CD4-positive, alpha-beta T cell treated with Interleukin-2 at 100 ng/mL for 4 hours (primary cell): ENCODE measurements around the gene MREG.
"Not testable (repeated sequence)": the region's sequence is repeated elsewhere in the genome, so short reads cannot be mapped to it uniquely, and the experiment has no call there.

Experiments
- DNase-seq: peaks from one replicate; pipeline ENCODE4 v3.0.0-alpha.2; 2020; ENCODE audit warnings: low spot score

MREG gene

DNA sequence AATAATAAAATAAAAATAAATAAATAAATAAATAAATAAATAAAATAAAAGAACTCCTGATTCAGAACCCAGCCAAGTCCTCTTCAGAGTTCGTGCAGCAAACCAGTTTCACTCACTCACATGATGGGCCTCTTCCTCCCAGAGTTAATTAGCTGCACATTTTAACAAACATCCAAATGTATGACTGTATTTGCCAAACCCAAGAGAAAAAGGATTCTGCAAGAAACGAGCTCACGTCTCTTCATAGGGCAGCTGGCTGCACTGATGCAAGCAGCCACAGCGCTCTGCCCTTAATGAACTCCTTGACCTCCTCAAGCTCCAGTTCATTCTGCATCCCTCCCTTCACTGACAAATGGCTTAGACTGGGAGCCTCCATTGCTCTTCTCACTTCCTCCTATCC, 55.1 kb downstream of the MREG start:
- no peak for DNase-seq

DNA sequence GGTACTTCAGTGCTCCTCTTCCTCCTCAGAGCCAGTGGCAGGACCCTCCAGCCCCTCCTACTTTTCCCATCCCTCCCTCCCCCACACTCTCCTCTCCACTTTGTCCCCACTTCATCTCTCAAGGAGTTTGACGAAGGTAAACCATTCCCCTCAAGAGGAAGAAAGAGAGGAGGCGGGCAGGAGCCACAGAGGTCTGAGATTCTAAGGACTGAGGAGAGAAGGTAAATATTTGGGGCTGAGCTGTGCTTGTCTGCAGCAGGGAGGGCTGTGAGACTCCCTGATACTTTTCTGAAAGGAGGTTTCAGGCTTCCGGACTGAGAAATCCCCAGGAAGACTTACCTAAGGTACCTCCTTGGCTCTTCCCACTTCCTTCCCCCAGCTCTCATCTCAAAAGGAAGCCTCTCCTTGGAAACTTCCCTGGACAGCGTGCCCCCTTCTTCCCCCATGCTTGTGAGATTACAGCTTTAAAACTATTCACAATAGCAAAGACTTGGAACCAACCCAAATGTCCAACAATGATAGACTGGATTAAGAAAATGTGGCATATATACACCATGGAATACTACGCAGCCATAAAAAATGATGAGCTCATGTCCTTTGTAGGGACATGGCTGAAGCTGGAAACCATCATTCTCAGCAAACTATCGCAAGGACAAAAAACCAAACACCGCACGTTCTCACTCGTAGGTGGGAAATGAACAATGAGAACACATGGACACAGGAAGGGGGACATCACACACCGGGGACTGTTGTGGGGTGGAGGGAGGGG, 55.8 kb downstream of the MREG start:
- DNase-seq = not testable (repeated sequence)

GRCh38 chr2:215952860-215953637, 60.3 kb downstream of the MREG start:
- no peak for DNase-seq

GRCh38 chr2:215951558-215951957, 61.8 kb downstream of the MREG start:
- no peak for DNase-seq

DNA sequence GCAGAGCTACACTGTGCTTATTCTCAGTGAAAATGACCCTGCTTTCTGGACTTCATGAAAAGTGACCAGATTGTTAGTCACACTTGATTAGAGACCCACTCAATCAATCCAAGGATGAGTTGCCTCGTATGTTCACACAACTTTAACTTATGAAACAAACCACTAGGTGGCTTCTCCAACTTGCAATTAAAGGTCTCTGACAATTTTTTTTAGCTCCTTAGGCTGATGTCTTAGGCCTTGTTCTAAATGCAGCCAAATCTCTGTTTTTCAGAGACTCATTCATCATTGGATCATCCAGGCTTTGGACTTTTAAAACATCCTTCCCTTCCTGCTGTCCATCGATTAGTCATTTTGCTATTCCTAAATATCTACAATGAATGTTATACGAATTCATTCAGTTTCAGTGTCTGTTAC, 63.4 kb downstream of the MREG start:
- DNase-seq = peak; percentile 34

GRCh38 chr2:215948051-215948450, 65.3 kb downstream of the MREG start:
- DNase-seq = no peak

- DNase-seq = no peak
Measured at GRCh38 chr2:215946586-215946985, 66.8 kb downstream of the MREG start.

DNA sequence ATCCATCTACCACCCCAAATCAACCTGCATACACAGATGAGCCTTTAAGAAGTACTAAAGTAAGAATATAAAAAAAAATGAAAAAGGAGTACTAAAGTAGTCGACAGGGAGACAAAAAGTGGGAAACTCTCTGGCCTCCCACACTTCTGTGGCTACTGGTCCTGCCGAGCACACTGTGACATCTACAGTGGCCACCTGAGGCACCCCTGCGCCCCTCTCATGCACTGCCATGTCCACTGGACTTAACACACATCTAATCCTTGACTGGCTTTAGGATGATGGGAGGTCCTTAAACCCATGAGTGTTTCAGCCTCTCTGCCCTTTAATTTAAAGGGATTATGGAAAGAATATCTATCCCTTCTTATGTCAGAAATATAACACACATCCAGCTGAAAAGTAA, 71.2 kb downstream of the MREG start:
- no peak for DNase-seq

- DNase-seq = no peak
Measured at GRCh38 chr2:215941726-215942125, 71.6 kb downstream of the MREG start.

DNA sequence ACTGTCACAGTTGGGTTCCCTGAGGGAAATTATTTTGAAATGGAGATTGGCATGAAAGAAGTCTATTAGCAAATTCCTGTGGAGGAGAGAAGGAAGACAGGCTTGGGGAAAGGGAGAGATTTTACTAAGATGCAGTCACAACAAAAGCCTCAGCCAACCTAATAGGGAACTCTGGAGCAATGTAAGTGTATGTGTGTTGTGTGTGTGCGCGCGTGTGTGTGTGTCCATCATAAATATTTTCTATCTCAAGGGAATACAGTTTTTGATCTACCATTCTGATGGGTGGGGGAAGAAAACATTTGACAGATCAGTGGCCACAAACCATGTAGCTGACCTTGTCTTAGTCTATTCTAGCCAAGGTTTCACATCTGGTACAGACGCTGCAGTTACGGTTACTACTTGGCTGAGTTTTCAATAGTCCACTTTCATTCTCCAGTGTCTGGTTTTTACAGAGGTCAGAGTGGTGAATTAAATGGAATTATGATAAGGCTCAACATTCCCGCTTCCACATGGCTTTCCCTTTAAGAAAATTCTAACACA, 72.6 kb downstream of the MREG start:
- DNase-seq = no peak

DNA sequence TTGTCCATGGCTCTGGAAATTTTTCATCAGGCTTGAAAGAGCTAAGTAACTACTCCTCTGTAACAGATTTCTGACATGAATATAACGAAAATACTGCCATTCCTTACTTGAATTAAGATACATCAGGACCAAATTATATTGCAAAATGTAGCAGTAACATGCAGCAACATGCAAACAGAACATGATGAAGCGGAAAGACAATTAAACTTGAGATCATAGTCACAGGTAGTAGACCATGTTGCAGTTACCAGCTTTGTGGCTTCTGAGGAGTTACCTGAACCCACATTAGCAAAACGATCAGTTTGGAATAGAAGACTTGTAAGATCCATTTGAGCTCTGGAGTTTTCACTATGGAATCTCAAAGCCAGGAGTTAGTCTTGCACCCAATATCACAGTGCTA, 76.2 kb downstream of the MREG start:
- no peak for DNase-seq

- DNase-seq = no peak
Measured at GRCh38 chr2:215933151-215933550, 80.2 kb downstream of the MREG start.

DNA sequence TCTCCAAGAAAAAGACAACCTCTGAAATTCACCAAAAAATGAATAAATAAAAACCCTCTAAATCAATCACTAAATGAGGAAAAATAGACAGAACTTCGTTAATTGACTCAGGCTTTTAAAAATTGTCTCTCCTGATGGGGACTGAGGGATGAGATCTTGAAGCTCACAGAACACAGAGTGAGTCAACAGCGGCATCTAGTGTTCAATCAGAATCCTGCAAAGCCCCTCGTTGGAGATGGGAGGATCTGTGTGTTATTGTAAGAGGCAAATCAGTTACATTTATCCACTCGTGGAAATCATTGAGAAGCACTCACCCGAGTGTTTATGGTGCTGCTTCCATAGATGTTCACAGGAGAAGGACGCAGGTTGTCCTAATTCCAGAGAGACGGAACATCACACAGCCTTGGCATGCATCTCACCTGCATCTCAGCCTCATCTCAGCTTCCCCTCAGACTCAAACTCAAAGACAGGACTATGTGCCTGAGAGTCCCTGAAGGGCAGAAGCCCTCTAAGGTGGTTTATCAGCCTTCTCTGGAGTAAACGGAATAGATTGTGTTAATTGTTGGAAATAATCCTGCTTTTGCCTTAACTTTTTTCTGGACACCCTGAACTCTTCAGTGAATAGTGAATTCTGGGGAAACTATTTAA, 82.0 kb downstream of the MREG start:
- DNase-seq = peak; percentile 52

DNA sequence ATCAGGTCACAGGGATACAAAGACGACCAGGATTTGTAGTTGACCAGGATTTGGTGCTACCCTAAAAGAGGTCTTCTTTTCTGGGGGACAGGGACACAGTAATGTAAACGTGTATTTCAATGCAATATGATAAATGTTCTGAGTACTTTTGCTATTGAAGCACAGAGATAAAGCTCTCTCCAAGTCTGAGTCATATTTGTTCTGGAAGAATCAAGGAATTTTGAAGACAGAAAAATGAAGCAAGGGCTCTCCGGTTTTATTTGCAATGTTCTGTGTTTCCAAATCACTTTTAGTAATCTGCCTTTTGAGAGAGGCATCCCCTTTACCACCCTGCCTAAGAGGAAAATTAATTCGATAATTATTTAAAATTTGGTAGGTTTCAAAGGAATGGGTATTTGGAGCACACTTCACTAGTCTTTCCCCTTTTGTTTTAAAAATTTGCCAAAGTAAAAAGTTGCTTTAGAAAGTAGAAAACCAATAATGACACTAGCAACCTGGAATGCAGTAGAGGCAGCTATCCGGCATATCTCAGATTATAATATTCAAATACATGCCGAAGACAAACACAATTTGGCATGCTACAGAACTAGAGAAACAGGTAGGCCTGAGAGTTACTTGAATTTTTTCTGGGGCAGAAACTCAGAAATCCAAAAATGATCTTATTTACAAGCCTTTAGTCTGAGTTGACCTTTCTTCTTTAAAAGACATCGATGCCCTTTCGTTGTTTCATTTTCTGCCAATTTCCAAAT, 82.7 kb downstream of the MREG start:
- no peak for DNase-seq

DNA sequence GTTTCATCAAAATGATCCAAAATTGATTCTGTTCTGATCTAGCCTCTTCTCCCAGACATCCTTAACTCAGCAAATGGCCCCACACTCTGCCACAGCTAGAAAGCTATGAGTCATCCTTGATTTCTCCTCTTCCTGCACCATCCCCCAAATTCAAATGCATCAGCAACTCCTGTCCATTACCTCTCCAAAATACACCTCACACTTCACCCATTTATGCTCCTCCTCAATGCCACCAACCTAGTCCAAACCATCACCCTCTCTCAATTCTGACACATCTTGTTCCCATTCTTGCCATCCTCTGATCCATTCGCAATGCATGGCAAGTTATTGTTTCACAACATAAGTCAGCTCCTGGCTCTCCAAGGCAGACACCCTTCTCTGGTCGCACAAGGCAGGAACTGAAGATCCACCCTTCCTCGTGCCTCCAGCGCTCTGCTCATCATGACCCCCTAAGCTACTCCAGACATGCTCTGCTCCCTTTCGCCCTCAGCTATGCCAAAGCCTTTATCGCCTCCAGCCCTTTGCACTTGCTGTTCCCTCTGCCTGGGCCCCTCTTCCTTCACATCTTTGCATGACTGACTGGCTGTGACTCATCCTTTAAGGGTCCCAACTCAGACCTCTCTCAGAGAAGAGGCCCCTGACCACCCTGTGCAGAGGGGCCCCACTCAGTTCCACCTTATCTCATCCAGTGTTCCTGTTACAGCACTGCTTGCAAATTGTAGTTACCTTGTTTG, 83.6 kb downstream of the MREG start:
- DNase-seq = no peak

- no peak for DNase-seq
Measured at GRCh38 chr2:215928086-215928485, 85.3 kb downstream of the MREG start.

GRCh38 chr2:215926992-215927391, 86.4 kb downstream of the MREG start:
- not testable (repeated sequence) for DNase-seq

DNA sequence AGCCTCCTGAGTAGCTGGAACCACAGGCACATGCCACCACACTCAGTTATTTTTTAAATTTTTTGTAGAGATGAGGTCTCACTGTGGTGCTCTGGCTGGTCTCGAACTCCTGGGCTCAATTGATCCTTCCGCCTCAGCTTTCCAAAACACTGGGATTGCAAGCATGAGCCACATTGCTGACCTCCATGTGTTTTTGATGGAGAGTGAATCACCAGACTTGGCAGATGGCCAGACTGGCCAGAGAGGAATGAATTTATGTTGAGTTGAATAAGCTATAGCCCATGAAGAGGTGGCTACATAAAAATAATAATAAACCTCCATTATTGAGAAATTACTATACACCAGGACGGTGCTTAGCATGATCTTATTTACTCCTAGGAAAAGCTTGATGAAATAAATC, 91.5 kb downstream of the MREG start:
- DNase-seq = no peak

GRCh38 chr2:215920244-215921100, 92.9 kb downstream of the MREG start:
- peak; percentile 52 for DNase-seq

DNA sequence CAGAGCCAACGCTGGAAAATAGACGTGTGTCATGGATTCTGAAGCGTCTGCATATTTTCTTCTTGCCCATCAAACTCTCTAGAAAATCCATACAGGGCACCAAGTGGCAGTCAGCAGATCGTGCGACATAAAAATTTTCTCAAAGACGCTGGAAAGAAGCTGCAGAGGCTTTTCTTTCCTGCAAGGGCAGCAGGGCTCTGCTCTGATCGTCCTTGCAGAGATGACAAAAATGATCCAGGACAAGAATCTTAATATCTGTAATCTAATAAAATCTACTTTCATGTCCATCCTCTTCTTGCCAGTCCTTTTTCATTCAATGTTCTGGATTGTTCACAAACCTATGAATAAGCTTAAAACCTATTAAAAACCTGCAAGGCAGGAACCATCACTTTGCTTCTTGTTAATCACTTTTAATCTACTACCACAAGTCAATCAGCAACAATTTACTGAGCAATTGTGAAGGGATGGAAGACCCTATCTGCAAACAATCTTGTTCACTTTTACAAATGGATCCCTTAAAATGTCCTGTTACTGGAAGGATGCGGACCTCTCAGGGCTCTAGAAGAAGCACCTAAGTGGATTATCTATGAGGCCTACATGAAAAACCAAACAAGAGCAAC, 93.6 kb downstream of the MREG start:
- DNase-seq = no peak
